Stimulated activated CD8-positive, alpha-beta memory T cell treated with anti-CD3 and anti-CD28 coated beads, Interleukin-7, amount 100 ng/mL, for 4 hours (primary cell): ENCODE results near the gene HDAC8.
"Not testable (repeated sequence)": the region's sequence is repeated elsewhere in the genome, so short reads cannot be mapped to it uniquely, and the experiment has no call there.

Experiments used
- DNase-seq, 2 donors: peaks; one replicate each; pipeline ENCODE4 v3.0.0-alpha.2; 2020; ENCODE audit warnings: low read depth in 2 of 2

The HDAC8 gene

GRCh38 chrX:72536542-72536941 lies 36.1 kb downstream of the HDAC8 start:
- no peak for DNase-seq

DNA sequence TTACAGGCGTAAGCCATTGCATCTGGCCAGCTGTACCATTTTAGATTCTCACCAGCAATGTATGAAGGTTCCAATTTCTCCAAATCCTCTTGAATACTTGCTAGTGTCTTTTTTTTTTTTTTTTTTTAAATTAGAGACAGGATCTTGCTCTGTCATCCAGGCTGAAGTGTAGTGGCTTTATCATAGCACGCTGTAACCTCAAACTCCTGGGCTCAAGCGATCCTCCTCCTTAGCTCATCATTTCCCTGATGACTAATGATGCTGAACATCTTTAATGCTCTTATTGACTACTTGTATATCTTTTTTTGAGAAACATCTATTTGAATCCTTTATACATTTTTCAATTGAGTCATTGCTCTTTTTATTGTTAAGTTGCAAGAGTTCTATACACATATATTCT lies 40.3 kb downstream of the HDAC8 start:
- no peak for DNase-seq

DNA sequence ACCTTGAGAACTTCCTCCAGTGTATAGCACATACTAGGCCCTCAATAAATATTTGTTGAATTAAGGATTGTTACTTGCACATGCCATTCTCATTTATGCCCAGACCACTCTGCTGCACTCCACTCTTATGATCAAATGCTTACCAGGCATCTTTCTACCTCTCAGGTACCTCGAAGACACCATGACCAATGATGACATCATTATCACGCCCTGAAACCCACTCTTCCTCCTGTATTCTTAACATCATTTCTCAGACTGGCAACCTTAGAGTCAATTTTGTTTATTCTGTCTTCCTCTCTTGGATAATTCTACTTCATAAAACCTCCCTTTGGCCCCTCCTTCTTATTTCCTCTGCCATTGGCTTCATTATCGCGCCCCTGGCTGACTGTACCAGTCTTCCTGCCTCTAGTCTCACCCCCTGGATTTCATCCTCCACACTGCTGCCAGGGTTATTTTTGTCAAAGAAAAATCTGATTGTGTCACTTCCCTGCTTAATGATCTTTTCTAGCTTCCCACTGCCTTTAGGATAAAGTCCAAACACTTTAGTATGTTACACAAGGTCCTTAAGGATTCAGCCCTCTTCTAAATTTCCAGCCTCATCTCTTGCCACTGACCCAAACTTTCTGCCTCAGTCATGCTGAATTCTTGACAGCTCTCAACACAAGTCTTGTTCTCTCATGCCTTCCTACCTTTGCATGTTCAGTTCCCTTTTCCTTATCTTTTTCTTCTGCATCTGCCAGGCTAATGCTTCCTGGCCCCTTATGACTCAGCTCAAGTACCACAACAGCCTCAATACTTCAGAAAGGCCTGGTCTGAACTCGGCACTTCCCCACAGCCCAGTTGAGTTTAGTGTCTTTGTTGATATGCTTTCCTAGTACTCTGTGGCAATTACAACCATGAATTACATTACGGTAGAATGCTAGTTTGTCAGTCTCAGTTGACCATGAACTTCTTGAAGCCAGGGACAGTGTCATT lies 45.8 kb downstream of the HDAC8 start:
- no peak for DNase-seq

DNA sequence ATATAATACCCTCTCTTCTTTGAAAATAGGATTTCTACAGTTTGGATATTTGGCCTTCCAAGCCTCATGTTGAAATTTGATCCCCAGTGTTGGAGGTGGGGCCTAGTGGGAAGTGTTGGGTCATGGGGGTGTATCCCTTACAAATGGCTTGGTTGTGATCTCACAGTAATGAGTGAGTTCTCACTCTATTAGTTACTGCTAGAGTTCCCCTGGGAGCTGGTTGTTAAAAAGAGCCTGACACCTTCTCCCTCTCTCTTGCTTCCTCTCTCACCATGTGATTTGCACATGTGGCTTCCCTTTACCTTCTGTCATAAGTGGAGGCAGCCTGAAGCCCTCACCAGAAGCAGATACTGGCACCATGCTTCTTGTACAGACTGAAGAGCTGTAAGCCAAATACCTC lies 73.9 kb downstream of the HDAC8 start:
- no peak for DNase-seq

GRCh38 chrX:72495046-72495445 lies 77.6 kb downstream of the HDAC8 start:
- no peak for DNase-seq

DNA sequence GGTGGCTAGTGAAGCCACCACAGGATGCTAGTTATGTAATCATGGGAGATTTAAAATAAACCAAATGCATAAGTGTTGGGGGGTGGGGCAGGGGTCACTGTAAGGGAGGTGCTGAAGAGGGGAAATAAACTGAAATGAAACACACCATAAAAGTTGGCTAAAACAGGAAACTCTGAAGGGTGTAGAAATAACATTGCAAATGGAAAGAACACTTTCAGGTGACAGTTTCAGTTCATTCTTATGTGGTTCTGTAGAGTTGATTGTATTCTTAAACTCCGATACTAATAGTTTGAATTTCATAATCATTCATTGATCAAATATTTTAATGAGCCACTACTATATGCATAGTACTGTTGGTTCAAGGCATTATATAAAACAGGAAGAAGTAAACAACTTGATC lies 80.1 kb downstream of the HDAC8 start:
- DNase-seq = no peak

GRCh38 chrX:72490221-72490620 lies 82.4 kb downstream of the HDAC8 start:
- not testable (repeated sequence) for DNase-seq

GRCh38 chrX:72487661-72488060 lies 85.0 kb downstream of the HDAC8 start:
- DNase-seq = no peak

GRCh38 chrX:72479324-72480274 lies 93.0 kb downstream of the HDAC8 start:
- no peak for DNase-seq

DNA sequence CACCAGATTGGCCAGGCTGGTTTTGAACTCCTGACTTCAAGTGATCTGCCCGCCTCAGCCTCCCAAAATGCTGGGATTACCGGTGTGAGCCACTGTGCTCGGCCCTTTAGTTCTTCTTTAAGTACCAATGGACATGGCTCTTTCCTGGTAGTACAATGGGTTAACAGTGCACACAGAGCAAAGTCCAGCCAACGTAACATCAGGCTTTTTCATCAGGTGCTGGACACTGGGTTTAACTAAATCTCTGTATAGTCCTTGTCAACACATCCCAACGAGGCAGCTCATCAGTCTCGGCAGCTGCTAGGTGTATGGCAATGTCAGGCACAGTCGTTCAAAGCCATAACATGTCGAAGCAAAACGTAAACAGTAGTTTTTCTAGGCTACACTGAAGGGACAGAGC lies 93.8 kb downstream of the HDAC8 start:
- no peak for DNase-seq

GRCh38 chrX:72478351-72478750 lies 94.3 kb downstream of the HDAC8 start:
- DNase-seq = no peak

GRCh38 chrX:72477781-72478181 lies 94.9 kb downstream of the HDAC8 start:
- DNase-seq = no peak

DNA sequence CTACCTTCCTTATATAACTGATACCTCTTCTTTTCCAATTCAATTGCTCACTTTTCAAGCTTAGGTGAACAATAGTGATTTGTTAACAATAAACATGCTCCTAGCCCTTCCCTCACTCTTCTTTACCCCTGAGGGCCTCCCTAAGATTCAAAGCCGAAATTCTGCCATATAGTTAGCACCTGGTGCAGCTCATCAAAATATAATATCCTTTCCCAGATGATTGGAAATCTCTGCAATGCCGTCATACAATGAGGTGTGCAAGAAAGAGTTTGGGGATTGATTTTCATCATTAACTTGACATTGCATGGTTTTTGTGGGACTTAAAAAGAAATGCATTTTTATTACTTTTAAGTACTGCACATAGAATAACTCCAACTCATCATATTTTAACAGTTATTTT lies 95.3 kb downstream of the HDAC8 start:
- DNase-seq = no peak

GRCh38 chrX:72475952-72476668 lies 96.5 kb downstream of the HDAC8 start:
- no peak for DNase-seq

DNA sequence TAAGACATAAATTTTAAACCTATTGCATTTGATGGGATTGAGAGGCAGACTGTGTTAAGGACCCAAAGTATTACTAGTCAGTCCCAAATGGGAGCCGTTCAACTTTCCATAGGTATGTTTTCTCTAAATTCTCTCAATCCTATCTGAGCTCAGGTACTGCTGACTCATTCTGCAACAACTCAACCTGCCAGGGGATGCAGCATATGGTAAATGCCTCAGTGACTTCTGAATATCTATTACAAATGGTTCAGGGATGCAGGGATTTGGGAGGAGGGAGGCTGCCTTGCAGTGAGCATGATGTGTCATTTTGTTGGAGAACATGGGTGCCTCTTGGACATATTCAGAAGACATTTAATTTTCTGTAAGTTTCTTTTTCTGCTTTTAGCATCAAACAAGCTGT lies 97.3 kb downstream of the HDAC8 start:
- DNase-seq = no peak

- DNase-seq = no peak
These were observed 102.0 kb downstream of the HDAC8 start for GRCh38 chrX:72470532-72471223.

DNA sequence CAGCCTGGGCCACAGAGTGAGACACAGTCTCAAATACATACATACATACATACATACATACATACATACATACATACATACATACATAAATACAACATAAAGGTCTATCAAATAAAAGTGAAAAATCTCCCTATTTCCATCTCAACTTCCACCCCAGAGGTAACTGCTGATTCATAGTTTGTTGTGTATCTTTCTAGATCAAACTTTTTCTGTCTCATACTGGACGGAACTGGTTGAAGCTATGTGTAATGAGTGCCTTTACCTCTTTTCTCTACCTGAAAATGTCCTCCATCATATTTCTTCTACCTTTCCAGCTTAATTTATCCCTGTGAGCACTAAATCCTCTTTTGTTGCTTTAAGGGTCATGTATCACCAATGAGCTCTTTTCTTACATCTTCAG lies 102.5 kb downstream of the HDAC8 start:
- DNase-seq = no peak

DNA sequence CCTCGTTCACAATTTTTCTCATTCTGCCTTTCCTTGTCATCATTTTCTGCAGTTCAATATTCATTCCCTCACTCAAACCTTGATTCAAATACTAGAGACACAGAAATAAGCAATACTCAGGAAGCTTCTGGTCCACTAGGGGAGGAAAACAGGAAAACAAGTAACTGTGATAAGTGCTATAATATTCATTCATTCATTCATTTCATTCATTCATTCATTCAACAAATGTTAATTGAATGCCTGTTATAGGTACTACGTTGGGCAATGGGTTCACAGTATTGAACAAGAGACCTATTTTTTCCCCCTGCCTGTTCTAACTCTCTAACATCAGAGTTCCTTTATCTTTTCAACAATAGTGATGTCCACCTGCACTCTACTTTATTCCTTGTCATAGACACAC lies 104.0 kb downstream of the HDAC8 start:
- DNase-seq = no peak

DNA sequence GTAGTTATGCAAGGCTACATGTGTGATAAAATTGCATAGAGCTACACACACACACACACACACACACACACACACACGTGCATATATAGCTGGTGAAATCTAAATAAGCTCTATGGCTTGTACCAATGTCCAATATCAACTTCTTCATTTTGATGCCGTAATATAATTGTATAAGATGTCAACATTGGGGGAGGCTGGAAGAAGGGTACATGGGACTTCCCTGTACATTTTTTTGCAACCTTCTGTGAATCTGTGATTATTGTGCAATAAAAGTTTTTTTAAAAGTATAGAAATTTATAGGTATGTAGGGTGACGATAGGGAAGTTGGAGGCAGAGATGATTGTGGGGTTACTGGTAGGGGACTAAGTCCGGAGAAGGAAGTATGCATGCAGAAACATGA lies 105.5 kb downstream of the HDAC8 start:
- no peak for DNase-seq

DNA sequence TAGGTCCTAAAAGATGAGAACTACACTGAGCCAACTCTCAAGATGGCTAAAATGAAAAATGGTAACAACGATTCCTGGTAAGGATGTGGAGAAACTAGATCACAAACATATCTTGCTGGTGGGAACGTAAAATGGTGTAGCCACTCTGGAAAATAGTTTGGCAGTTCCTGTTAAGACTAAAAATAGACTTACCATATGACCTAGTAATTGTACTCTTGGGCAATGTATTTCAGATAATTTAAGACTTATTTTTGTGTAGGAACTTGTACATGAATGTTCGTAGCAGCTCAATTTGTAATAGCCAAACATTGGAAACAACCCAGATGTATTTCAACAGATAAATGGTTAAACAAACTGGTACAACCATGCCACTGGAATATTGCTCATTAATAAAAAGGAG lies 106.2 kb downstream of the HDAC8 start:
- no peak for DNase-seq

GRCh38 chrX:72465889-72466288 lies 106.8 kb downstream of the HDAC8 start:
- no peak for DNase-seq
